ENCODE data around the gene TMEM81. TPM values are rescaled to one million over a fixed set of nuclear protein-coding genes. Genes with fewer than 3 reads are reported as not detected.

TMEM81 gene
- total and polyA plus RNA-seq, 2 experiments from 2014 or later: 3.6 to 4.5 TPM

DNA sequence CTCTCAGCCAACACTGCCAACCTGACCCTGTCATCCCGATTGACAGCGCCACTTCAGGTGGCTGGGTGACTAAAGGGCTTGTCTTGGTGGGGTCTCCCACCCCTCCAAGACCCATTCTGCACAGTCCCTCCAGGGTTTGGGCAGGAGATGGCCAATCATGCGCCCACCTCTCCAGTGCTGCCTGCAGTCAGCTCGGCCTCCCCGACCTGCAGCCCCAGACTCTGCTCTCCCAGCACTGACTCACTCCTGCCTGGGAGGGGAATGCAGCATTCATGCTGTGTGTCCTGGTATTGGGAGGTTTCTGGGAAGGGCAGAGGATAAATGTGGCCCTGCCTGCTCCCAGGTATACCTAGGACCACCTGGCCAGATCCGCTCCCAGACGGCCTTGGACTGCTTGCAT, 9.7 kb downstream of the TMEM81 start:
- H3K4me2 ChIP-seq: no peak overlapping the region
- Mint-ChIP-seq H3K4me1 (peaks cover 2% of the 10 kb centered on the region; the same call in 1 of the 3 replicates), H3K27me3 (ENCODE audit: insufficient read depth, low read depth, poor library complexity) (peaks cover 6% of the 10 kb centered on the region), H3K27ac (no peak overlapping the region), H3K4me3 (no peak overlapping the region), H3K9me3 (no peaks in the 10 kb centered on the region; the same call in 1 of the 3 replicates), H3K36me3 (ENCODE audit: low read depth) (no peaks in the 10 kb centered on the region)
- TF ChIP-seq NANOG (IDR thresholded peaks at IDR 0.05; ENCODE audit: borderline replicate concordance) (no peak), EZH2 (IDR thresholded peaks at IDR 0.05; ENCODE audit: low read depth, unreplicated experiment) (no peak), STAT1 (IDR thresholded peaks at IDR 0.05; ENCODE audit: unreplicated experiment) (no peak), ZNF114 (CRISPR knock-in tag; IDR thresholded peaks at IDR 0.05) (no peak), ZNF331 (CRISPR knock-in tag; IDR thresholded peaks at IDR 0.05; ENCODE audit: low read depth) (no peak), EZH2phosphoT487 (IDR thresholded peaks at IDR 0.05; ENCODE audit: unreplicated experiment) (no peak), CTCF (conservative IDR thresholded peaks at IDR 0.05; ENCODE audit: low read depth in 2 of 2) (no peak), POLR2AphosphoS5 (IDR thresholded peaks at IDR 0.05; ENCODE audit: low read depth) (no peak), CREB1 (CRISPR knock-in tag; IDR thresholded peaks at IDR 0.05; ENCODE audit: low read depth) (no peak), JUNB (IDR thresholded peaks at IDR 0.05; ENCODE audit: unreplicated experiment) (no peak)
- TF ChIP-seq, protein P1, sequence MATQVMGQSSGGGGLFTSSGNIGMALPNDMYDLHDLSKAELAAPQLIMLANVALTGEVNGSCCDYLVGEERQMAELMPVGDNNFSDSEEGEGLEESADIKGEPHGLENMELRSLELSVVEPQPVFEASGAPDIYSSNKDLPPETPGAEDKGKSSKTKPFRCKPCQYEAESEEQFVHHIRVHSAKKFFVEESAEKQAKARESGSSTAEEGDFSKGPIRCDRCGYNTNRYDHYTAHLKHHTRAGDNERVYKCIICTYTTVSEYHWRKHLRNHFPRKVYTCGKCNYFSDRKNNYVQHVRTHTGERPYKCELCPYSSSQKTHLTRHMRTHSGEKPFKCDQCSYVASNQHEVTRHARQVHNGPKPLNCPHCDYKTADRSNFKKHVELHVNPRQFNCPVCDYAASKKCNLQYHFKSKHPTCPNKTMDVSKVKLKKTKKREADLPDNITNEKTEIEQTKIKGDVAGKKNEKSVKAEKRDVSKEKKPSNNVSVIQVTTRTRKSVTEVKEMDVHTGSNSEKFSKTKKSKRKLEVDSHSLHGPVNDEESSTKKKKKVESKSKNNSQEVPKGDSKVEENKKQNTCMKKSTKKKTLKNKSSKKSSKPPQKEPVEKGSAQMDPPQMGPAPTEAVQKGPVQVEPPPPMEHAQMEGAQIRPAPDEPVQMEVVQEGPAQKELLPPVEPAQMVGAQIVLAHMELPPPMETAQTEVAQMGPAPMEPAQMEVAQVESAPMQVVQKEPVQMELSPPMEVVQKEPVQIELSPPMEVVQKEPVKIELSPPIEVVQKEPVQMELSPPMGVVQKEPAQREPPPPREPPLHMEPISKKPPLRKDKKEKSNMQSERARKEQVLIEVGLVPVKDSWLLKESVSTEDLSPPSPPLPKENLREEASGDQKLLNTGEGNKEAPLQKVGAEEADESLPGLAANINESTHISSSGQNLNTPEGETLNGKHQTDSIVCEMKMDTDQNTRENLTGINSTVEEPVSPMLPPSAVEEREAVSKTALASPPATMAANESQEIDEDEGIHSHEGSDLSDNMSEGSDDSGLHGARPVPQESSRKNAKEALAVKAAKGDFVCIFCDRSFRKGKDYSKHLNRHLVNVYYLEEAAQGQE (IDR thresholded peaks at IDR 0.05; ENCODE audit: unreplicated experiment): no peak
- ATAC-seq (no peak), DNase-seq (ENCODE audit: low spot score) (no peak)
- H3K27me3 ChIP-seq (ENCODE audit: insufficient read depth): no peaks in the 10 kb centered on the region
- H3K27ac ChIP-seq (ENCODE audit: low read depth): no peak overlapping the region
- no peaks in the 10 kb centered on the region for H3K36me3 ChIP-seq (ENCODE audit: insufficient read depth)
- no peak overlapping the region for H2AFZ ChIP-seq
- no peaks in the 10 kb centered on the region for H3K4me1 ChIP-seq (ENCODE audit: insufficient read depth)
- H3F3A ChIP-seq (replicated peaks; ENCODE audit: low read depth): no peaks in the 10 kb centered on the region
- H4K20me1 ChIP-seq (replicated peaks; ENCODE audit: insufficient read depth): no peaks in the 10 kb centered on the region
- no peak overlapping the region for H3K4me3 ChIP-seq
- no peaks in the 10 kb centered on the region for H3K9me2 ChIP-seq (ENCODE audit: insufficient read depth)
- H3K79me2 ChIP-seq (replicated peaks; ENCODE audit: insufficient read depth): no peaks in the 10 kb centered on the region

- Histone ChIP-seq H2AFZ (no peak overlapping the region), H3K79me2 (replicated peaks; ENCODE audit: insufficient read depth) (no peaks in the 10 kb centered on the region), H3K4me2 (no peak overlapping the region), H3K4me1 (ENCODE audit: insufficient read depth) (no peaks in the 10 kb centered on the region), H4K20me1 (replicated peaks; ENCODE audit: insufficient read depth) (no peaks in the 10 kb centered on the region), H3K4me3 (no peak overlapping the region), H3K9me2 (ENCODE audit: insufficient read depth) (no peaks in the 10 kb centered on the region), H3K27ac (ENCODE audit: low read depth) (no peak overlapping the region), H3K36me3 (ENCODE audit: insufficient read depth) (no peaks in the 10 kb centered on the region), H3K27me3 (ENCODE audit: insufficient read depth) (no peaks in the 10 kb centered on the region), H3F3A (replicated peaks; ENCODE audit: low read depth) (no peaks in the 10 kb centered on the region)
- DNase-seq (ENCODE audit: low spot score): no peak
- no peak for ATAC-seq
- Mint-ChIP-seq H3K4me3 (no peak overlapping the region), H3K36me3 (ENCODE audit: low read depth) (no peaks in the 10 kb centered on the region), H3K27ac (no peak overlapping the region), H3K4me1 (peaks cover 2% of the 10 kb centered on the region; the same call in 1 of the 3 replicates), H3K9me3 (no peaks in the 10 kb centered on the region; the same call in 1 of the 3 replicates), H3K27me3 (ENCODE audit: insufficient read depth, low read depth, poor library complexity) (peaks cover 7% of the 10 kb centered on the region)
- no peak for TF ChIP-seq EZH2phosphoT487 (IDR thresholded peaks at IDR 0.05; ENCODE audit: unreplicated experiment)
- no peak for TF ChIP-seq ZNF331 (CRISPR knock-in tag; IDR thresholded peaks at IDR 0.05; ENCODE audit: low read depth)
- TF ChIP-seq, protein P2, sequence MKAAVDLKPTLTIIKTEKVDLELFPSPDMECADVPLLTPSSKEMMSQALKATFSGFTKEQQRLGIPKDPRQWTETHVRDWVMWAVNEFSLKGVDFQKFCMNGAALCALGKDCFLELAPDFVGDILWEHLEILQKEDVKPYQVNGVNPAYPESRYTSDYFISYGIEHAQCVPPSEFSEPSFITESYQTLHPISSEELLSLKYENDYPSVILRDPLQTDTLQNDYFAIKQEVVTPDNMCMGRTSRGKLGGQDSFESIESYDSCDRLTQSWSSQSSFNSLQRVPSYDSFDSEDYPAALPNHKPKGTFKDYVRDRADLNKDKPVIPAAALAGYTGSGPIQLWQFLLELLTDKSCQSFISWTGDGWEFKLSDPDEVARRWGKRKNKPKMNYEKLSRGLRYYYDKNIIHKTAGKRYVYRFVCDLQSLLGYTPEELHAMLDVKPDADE (IDR thresholded peaks at IDR 0.05): no peak
- no peak for TF ChIP-seq CTCF (conservative IDR thresholded peaks at IDR 0.05; ENCODE audit: low read depth in 2 of 2)
- no peak for TF ChIP-seq ZNF114 (CRISPR knock-in tag; IDR thresholded peaks at IDR 0.05)
- no peak for TF ChIP-seq NANOG (IDR thresholded peaks at IDR 0.05; ENCODE audit: borderline replicate concordance)
Observed at GRCh38 chr1:205074084-205074483, 10.2 kb downstream of the TMEM81 start.
